Stimulated activated CD4-positive, alpha-beta T cell treated with anti-CD3 and anti-CD28 coated beads, Interleukin-2, amount 100 ng/mL, for 4 hours (primary cell): ENCODE results near the gene GFRA3.

Experiments
- DNase-seq: peaks from one replicate; pipeline ENCODE4 v3.0.0-alpha.2; 2020; ENCODE audit warnings: low read depth

GFRA3 gene

DNA sequence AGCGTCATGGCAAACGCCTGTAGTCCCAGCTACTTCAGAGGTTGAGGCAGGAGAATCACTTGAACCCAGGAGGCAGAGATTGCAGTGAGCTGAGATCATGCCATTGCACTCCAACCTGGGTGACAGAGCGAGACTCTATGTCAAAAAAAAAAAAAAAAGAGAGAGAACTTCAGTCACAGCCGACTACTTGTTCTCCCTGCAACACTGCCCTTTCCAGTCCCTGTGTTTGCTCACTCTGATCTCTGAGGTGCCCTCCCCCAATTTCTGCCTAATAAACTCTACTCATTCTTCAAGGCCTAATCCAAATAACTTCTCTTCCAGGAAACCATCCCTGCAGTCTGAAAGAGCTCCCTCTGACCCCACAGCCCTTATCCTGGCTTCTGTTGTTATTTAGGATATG lies 28.1 kb downstream of the GFRA3 start:
- no peak for DNase-seq

DNA sequence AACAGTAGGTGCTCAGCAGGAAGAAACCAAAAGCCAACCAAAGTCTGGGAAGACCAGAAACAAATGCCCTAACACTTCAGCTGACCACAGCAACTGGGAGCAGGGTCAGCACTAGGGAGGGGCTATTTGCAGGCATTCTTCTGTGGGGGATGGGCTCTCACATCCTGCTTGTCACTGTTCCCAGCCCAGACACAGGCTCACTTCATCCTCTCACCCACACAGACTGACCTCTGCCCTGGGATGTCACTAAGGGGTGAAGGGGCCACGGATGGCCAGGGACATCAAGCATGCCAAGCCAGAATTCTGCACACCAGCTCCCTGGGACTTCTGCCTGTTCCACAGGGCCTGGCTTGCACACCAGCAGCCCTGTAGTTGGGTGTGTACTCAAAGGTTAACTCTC lies 28.7 kb downstream of the GFRA3 start:
- DNase-seq = no peak

DNA sequence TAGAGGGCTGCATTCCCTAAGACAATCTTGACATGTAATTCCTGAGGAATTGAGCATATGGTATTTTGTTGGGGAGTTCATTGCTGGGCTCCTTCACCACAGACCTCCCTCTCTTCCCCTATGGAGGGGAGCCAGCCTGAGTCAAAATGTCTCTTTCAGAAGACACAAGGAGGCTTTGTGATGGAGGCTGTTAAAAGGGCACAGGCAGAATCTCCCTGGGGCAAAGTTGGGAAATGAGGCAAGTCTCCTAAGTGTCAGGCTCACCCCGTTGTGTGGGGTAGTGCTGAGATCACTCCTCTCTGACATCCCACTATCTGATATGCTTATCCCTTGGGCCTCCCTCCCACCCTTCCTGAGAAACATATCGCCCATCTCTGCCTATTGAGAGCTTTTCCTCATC lies 30.6 kb downstream of the GFRA3 start:
- DNase-seq = no peak

DNA sequence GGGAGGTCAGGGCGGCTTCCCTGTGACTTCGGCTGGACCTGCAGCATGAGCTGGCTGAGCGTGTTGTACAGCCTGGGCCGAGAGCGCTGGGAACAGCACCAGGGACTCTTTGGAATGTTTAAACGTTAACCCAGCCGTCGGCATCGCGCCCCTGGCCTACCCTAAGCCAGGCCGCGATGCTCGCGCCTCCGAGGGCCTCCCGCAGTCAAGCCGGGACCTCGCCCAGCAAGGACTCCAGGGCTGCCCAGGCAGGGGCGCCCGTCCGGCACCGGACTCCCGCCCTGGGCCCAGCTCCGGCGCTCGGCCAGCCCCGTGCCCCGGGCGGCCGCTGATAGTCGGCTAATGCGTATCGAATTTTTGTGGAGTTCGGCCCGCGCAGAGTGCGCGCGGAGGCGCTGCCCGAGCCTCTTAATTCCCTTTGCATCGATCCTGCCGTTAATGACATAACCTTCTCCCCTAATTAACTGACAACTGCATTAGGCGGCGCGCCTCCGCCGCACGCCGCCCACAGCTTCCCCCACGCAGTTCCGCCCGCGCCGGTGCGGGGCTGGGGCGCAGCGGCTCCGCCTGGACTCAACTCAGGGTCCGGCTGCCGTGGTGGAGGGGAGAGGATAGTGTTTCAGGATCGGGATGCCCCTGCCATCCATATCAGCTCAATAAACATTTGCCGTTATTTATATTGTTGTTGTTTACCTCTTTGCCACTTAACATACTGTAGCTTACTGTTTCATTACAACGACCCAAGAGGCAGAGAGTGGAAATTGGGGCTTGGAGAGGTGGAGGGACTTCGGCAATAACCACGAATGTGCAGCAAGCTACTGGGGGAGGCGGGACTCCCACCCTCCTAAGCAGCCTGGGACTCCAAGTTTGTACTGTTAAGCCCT lies 32.5 kb downstream of the GFRA3 start:
- peak; percentile 1 for DNase-seq

DNA sequence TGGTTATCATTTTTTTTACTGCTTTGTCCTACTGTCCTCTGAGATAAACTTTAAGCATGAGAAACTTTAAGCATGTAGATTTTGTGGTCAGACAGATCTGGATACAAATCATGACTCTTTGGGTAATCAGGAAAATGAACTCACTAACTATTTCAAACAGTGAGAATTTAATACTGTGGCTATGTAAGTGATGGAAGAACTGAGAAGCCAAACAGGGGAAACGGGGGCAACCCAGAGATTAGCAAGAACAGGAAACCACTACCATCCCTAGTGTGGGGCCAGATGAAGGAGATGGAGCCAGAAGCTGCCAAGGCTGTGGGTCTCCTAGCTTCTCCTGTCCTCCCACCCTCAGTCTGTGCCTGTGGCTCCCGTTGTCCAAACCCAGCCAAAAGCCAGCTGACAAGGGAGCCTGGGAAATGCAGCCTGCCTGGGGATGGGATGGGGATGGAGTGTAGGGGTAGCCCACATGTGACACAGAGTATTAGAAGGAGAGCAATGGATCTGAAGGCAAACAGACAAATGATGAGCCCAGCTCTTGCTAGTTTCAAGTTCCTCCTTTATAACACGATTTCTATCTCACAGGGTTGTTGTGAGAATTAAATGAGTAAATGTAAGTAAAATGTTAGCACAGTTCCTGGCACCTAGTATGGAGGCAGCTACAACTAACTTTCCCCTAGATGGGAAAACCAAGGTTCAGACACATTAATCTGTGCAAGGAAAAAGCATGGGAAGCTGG lies 33.6 kb downstream of the GFRA3 start:
- no peak for DNase-seq

DNA sequence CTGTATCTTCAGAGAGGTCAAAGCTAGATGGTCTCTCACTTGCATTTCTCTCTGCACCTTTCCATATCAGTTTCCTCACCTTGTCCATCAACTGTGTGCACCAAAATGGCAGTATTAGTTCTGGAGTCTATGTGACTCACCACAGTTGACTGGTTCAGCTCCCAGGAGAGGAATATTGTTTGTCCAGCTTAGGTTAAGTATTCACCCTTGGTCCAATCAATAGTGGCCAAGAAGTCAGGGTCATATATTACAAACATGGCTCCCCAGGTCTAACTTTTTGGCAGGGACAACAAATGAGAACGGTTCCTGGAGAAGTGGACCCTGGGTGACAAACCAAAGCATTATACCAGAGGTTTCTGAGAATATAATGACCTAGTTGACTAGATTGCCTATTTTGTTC lies 36.4 kb downstream of the GFRA3 start:
- no peak for DNase-seq

DNA sequence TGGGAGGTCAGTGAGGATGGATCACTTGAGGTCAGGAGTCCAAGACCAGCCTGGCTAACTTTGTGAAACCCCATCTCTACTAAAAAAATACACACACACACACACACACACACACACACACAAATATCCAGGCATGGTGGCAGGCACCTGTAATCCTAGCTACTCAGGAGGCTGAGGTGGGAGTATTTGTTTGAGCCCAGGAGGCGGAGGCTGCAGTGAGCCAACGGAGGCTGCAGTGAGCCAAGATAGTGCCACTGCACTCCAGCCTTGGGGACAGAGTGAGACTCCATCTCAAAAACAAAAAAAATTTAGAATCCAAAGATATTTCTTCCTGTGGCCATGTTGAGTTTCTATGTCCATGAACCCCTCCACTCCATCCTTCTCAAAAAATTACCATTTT lies 39.8 kb downstream of the GFRA3 start:
- no peak for DNase-seq

DNA sequence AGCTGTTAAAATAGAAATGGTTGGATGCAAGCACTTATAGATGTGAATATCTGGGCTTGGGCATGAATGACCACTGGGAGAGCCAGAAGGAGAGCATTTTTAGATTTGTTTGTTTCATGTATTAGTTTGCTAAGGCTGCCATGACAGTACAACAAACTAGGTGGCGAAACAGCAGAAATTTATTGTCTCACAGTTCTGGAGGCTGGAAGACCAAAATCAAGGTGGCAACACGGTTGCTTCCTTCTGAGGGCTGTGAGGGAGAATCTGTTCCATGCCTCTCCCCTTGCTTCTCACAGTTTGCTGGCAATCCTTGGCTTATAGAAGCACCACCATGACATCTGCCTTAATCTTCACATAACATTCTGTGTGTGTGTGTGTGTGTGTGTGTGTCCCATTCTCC lies 41.1 kb downstream of the GFRA3 start:
- DNase-seq = no peak

DNA sequence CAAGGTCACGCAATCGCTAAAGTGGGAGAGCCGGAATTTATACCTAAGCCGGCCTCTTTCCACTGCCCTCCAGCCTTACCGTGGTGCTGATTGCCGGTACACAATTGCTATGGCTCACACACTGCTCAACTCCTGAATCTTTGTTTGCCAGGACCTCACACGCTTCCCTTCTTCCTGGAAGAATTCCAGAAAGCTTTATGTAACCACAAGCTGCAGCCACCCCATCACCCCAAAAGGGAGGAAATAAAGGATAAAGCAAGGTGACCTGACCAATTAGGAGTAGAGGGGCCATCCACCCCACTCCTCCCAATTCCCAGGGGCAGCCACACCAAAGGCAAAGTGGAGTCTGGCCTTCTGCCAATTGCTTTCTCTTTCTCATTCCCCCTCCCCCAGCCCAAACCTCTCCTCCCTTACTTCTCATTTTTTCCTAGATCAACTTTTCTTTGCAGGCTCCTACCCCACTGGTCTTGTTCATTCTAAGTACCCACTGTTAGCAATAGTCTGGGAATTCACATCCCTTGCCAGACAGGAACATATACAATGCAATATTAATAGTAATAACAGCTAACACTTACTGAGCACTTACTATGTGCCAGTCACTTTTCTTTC lies 43.3 kb downstream of the GFRA3 start:
- DNase-seq = no peak

DNA sequence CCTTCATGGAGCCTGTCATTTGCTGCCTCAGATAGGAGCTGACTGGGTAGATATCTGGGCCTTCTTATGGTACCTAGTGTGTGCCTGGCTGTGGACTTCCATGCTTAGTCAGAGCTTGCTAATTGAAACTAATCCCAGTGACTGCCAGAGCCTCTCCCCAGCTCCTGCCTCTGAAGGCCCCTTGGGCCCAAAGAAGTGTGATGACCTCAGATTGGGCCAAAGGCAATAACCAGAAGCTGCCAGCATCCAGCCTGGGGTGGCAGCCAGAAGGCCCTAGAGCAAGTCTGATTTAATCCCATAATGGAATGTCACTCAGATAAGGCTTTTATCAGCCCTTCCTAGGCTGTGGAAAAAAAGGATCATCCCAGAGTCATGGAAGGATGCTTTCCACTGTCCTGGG lies 44.2 kb downstream of the GFRA3 start:
- no peak for DNase-seq

DNA sequence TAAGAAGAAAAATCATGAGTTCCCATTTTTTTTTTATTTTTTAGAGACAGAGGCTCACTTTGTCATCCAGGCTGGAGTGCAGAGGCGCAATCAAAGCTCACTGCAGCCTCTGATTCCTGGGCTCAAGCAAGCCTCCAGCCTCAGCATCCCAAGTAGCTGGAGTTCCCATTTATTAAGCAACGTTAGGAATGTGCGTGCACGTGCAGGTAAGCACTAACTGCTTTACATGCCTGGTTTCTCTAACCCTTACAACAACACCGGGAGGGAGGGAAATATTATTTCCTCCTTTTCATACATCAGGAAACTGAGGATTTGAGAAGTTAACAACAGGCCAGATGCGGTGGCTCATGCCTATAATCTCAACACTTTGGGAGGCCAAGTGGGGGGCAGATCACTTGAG lies 45.0 kb downstream of the GFRA3 start:
- DNase-seq = no peak

DNA sequence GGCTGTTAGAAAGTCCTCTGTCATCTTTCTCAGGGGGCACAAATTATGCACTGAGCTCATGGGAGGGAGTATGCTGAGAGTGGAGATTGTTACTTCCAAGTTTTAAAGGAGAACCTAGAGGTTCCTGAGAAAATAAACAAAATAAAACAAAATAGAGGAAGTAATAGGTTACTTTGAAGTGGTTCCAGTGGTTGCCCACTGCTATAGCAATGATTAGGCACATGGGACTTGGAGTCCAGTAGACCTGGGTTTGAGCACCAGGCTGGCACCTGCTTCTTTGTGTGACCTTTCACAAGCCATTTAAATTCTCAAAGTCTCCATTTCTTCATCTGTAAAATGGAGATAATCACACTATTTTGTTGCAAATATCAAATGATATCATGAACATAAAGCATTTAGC lies 47.5 kb downstream of the GFRA3 start:
- no peak for DNase-seq

DNA sequence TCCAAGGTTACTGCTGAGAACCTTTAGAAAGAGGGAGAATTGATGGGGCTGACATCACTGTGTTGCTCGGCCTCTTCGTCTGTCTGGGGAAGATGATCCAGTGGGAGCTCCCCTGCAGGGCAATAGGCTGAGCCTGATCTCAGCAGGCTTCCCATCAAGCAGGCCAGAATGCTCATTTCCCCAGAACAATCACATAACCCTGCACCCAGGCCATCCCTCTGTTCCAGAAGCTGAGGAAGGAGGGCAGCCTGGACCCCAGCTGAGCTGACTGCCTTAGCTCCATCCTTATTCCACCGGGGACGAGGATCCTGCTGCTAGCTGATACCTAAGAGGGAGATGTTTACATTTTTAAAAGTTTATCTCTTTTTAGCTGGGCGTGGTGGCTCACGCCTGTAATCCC lies 49.7 kb downstream of the GFRA3 start:
- DNase-seq = no peak

DNA sequence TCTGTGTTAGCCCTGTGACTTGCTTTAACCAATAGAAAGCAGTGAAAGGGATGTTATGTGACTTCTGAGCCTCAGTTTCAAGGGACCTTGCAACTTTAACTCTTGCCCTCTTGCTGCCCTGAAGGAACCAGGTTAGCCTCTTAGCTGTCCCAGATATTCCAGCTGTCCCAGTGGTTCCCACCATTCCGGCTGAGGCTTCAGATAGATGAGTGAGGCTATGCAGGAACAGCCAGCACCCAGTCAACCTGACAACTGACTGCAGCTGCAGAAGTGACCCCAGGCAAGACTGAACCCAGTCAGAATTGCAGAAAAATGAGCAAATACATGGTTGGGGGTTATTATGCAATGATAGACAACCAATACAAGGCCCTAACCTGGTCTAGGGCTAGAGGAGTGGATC lies 50.9 kb downstream of the GFRA3 start:
- no peak for DNase-seq

DNA sequence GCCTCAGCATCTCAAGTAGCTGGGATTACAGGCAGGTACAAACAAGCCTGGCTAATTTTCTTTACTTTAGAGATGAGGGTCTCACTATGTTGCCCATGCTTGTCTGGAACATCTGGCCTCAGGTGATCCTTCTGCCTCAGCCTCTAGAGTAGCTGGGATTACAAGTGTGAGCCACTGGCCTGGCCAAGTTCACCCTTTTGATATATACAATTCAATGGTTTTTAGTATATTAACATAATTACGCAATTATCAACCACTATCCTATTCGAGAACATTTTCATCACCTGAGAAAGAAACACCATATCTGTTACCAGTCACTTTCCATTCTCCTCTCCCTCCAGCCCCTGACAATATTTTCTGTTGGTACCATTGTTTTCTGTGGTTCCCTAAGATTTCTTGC lies 57.6 kb downstream of the GFRA3 start:
- no peak for DNase-seq

DNA sequence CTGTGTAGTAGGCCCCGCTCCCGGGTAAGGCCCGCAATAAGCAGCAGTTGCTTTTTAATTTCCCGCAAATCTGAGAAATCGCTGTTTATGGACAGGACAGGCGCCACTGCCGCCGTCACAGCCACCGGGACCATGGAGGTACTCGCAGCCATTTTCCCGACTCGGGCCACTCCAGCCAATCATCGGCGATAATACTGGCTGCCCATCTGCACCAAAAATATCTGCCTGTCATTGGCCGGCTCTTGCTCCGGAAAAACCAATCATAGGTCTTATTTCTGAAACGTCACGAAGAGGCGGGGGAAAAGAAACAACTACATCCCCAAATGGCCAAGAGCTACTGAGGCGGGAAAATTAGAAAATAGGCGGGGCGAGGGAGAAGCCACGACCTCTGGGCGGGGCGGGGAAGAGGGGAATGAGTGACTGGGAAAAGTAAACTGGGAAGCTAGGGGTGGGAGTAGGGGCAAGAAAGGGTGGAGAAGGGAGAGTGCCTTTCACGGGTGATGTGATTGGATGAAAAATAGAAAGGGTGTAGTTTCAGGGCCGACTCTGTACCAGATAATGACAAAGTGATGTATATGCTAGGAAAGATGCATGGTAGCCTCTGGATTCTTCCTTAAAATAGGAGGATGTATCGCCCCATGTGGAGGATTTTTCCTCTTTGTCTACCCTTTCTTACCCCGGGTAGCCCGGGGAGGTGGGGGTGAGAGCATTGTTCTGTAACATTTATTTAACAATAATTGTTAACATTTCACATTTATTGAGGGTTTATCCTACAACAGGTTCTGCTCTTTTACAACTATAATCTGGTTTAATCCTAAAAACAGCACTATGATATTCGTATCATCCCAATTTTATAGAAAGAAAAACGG lies 61.0 kb downstream of the GFRA3 start, which contains the start of gene CDC23:
CDC23 (minus strand) TSS at position 163 of the 869 bp plus-strand sequence; CDS start at position 152, 11 bp downstream.
- DNase-seq = peak; percentile 86

DNA sequence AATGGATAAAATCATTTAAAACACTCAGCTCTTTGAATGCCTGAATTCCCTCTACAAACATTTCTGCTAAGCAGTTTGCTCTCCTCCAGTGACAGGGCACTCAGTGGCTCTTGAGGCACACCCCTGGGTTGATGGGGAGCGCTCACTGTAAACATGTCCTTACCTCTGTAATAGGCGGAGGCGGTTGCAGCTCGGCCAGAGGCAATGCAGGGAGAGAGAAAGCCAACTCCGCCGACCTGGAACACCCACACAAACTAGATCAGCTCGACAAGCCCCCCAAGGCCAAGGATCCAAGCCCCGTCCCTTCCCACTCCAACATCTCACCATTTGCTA lies 61.6 kb downstream of the GFRA3 start:
- peak; percentile 3 for DNase-seq

DNA sequence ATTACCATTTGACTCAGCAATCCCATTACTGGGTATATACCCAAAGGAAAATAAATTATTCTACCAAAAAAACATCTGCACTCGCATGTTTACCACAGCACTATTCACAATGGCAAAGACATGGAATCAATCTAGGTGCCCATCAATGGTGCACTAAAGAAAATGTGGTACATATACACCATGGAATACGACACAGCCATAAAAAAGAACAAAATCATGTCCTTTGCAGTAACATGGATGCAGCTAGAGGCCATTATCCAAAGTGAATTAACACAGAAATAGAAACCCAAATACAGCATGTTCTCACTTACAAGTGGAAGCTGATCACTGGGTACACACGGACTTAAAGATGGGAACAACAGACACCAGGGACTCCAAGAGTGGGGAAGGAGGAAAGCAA lies 63.4 kb downstream of the GFRA3 start:
- no peak for DNase-seq
